AG04450 (cell line): ENCODE results near the gene MEX3D. TPM values are rescaled to one million over a fixed set of nuclear protein-coding genes. Genes with fewer than 3 reads are reported as not detected.
A peak's percentile ranks its signal among the peaks of the same experiment; 100 is the strongest.

Experiments
- CTCF ChIA-PET: fragments of 300-600, 350-600 bp; formaldehyde crosslinking; extraction: SDS; loops from one replicate; lab custom pipeline; 2022; ENCODE audit warnings: antibody characterized with exemption, inconsistent platforms; lab: Charles Lee
- POLR2A ChIA-PET: fragments of 350-600 bp; formaldehyde crosslinking; extraction: SDS; loops from one replicate; lab custom pipeline; 2021; ENCODE audit warnings: antibody characterized with exemption, inconsistent platforms; lab: Yijun Ruan, JAX
- DNase-seq: peaks from one replicate; pipeline ENCODE4 v3.0.0-alpha.2; 2011; ENCODE audit warnings: low read depth, low spot score
- H3K27ac ChIP-seq: one replicate; pipeline ENCODE4 v1.5.1; 2012; ENCODE audit warnings: low read depth, low read length, control low read depth
- H3K27me3 ChIP-seq: one replicate; pipeline ENCODE4 v1.6.0; 2012; ENCODE audit warnings: low read length; ENCODE audit not compliant: control insufficient read depth, insufficient read depth
- H3K4me3 ChIP-seq: 2 replicates; pipeline ENCODE4 v1.5.1; 2011; ENCODE audit warnings: mild to moderate bottlenecking, low read depth, low read length, control low read depth
- H3K9me3 ChIP-seq: 2 replicates; pipeline ENCODE4 v1.5.1; 2012; ENCODE audit warnings: low read length; ENCODE audit not compliant: control insufficient read depth, insufficient read depth
- CTCF ChIP-seq: IDR thresholded peaks from 2 replicates; pipeline ENCODE4 v1.5.1; 2011; ENCODE audit warnings: low read depth, low read length, control low read depth, inconsistent platforms
- polyA plus RNA-seq: library from polyadenylated mRNA; depleted of rRNA; stranded (reverse); fragments of >200 nt; gene quantifications from 2 replicates; pipeline ENCODE4 v1.2.3, GENCODE V29; 2011

Gene MEX3D
- polyA plus RNA-seq, 1 experiment: 5.4 TPM

DNA sequence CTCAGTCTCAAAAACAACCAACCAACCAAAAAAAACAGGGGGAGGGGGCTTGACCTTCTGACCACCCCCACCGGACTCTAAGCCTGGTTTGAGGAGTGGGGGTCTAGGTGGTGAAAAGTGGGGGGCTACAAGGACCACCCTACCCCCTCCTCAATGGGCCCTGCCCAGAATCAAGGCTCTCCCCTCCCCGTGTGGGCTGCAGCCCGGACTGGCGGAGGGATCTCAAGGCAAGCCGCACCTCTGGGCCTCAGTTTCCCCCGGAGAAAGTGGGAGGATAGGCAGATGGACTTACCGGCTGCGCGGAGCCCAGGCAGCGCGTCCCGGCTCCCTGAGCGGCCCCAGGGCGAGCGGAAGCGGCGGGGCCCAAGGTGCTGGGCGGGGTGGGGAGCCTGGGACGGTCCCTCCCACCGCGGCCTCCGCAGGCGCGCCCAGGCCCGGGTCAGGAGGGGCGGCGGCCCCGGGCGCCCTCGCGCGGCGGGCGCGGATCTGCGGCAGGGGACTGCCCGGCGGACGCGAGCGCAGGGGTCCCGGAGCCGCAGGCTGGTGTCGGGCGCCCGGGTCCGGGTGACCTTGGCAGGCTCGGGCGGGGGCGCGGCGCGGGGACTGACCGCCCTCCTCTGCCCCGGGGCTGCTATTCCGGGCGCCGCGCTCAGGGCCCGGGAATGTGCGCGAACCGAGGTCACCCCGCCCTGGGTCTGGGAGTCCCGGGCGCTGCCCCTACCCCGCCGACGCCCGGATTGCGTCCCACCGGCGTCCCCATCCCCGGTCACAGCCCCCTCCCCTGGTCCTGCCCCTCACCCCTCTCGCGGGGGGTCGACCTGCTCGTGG is 55.2 kb downstream of the MEX3D start, which contains the start of gene ADAMTSL5:
ADAMTSL5 (minus strand) TSS at position 349 of the 828 bp plus-strand sequence. CDS start 2,076 bp downstream, outside the sequence.
- no peak within 1 kb of the TSS for H3K27ac ChIP-seq

GRCh38 chr19:1511318-1512317 is 56.5 kb downstream of the MEX3D start:
- DNase-seq: no peak
- Histone ChIP-seq H3K9me3 (peaks cover 18% of the 10 kb centered on the region), H3K4me3 (no peak overlapping the region; the same call in 1 of the 2 replicates), H3K27ac (no peak overlapping the region), H3K27me3 (peaks cover 5% of the 10 kb centered on the region)
- POLR2A ChIA-PET: no interaction called here
- CTCF ChIA-PET: no interaction called here
- TF ChIP-seq CTCF: no peak

More for the DNA sequence above, 55.2 kb downstream of the MEX3D start, which contains the start of gene ADAMTSL5:
- ChIA-PET POLR2A (no interaction called here), CTCF (no interaction called here)
- no peak for DNase-seq
- Histone ChIP-seq H3K27me3 (peaks cover 5% of the 10 kb centered on the region), H3K9me3 (peaks cover 14% of the 10 kb centered on the region), H3K4me3 (peak within 1 kb of the TSS; percentile 66)
- no peak for TF ChIP-seq CTCF

- CTCF ChIA-PET: no interaction called here
- H3K4me3 ChIP-seq: no peak overlapping the region
Observed at GRCh38 chr19:1510807-1511206, 57.3 kb downstream of the MEX3D start.

GRCh38 chr19:1510442-1510806 is 57.7 kb downstream of the MEX3D start:
- TF ChIP-seq CTCF: no peak
- Histone ChIP-seq H3K4me3 (no peak overlapping the region), H3K27ac (no peak overlapping the region), H3K27me3 (peaks cover 5% of the 10 kb centered on the region), H3K9me3 (peaks cover 15% of the 10 kb centered on the region; the same call in 1 of the 2 replicates)
- POLR2A ChIA-PET: no interaction called here
- DNase-seq: no peak
- CTCF ChIA-PET: no interaction called here

More at GRCh38 chr19:1510807-1511206, 57.3 kb downstream of the MEX3D start:
- H3K27me3 ChIP-seq: peaks cover 5% of the 10 kb centered on the region
- POLR2A ChIA-PET: no interaction called here
- TF ChIP-seq CTCF: no peak
- no peak for DNase-seq
- no peak overlapping the region for H3K27ac ChIP-seq
- H3K9me3 ChIP-seq: peaks cover 14% of the 10 kb centered on the region; the same call in 1 of the 2 replicates
